Osteocyte (in vitro differentiated cells): ENCODE results near the gene XPA. TPM values are rescaled to one million over a fixed set of nuclear protein-coding genes. Genes with fewer than 3 reads are reported as not detected.
"Not testable (repeated sequence)": the region's sequence is repeated elsewhere in the genome, so short reads cannot be mapped to it uniquely, and the experiment has no call there.

ENCODE experiments used
- DNase-seq: peaks from one replicate; pipeline ENCODE4 v3.0.0; 2021; ENCODE audit warnings: mixed read lengths; ENCODE audit not compliant: unreplicated experiment; ENCODE audit errors: extremely low spot score
- H3K27ac Mint-ChIP-seq: one replicate; pipeline ENCODE4 v1.8.0; 2021; ENCODE audit warnings: mild to moderate bottlenecking, mixed read lengths; ENCODE audit not compliant: unreplicated experiment
- H3K27me3 Mint-ChIP-seq: one replicate; pipeline ENCODE4 v1.8.0; 2021; ENCODE audit warnings: mixed read lengths; ENCODE audit not compliant: unreplicated experiment
- H3K36me3 Mint-ChIP-seq: one replicate; pipeline ENCODE4 v1.8.0; 2021; ENCODE audit warnings: mixed read lengths; ENCODE audit not compliant: unreplicated experiment
- H3K4me1 Mint-ChIP-seq: one replicate; pipeline ENCODE4 v1.8.0; 2021; ENCODE audit warnings: mixed read lengths; ENCODE audit not compliant: unreplicated experiment
- H3K4me3 Mint-ChIP-seq: one replicate; pipeline ENCODE4 v1.8.0; 2021; ENCODE audit warnings: mild to moderate bottlenecking, moderate library complexity, mixed read lengths; ENCODE audit not compliant: unreplicated experiment
- H3K9me3 Mint-ChIP-seq: one replicate; pipeline ENCODE4 v1.8.0; 2021; ENCODE audit warnings: mixed read lengths; ENCODE audit not compliant: unreplicated experiment
- CTCF ChIP-seq: fragments of 200-600 bp; sonication (generic); IDR thresholded peaks from 2 replicates; pipeline ENCODE4 v1.5.0; 2021; ENCODE audit warnings: antibody characterized with exemption, mild to moderate bottlenecking, moderate library complexity
- total RNA-seq: library from RNA; stranded (reverse); gene quantifications from 2 replicates; pipeline ENCODE4 v1.2.1, GENCODE V29; 2021

Gene XPA
- total RNA-seq, 1 donor from 2014 or later, result 10.1 TPM

- no peak for TF ChIP-seq CTCF
- Mint-ChIP-seq H3K27ac (no peak overlapping the region), H3K4me1 (peaks cover 8% of the 10 kb centered on the region), H3K27me3 (peaks cover 31% of the 10 kb centered on the region), H3K4me3 (no peak overlapping the region), H3K9me3 (no peaks in the 10 kb centered on the region), H3K36me3 (no peaks in the 10 kb centered on the region)
- no peak for DNase-seq
These were observed 6.6 kb upstream of the XPA start for GRCh38 chr9:97703437-97704344.

GRCh38 chr9:97699824-97700223 is 2.7 kb upstream of the XPA start:
- DNase-seq, H3K27me3 Mint-ChIP-seq, H3K4me3 Mint-ChIP-seq, H3K36me3 Mint-ChIP-seq, H3K9me3 Mint-ChIP-seq, H3K27ac Mint-ChIP-seq: not testable (repeated sequence)
- peaks cover 30% of the 10 kb centered on the region for H3K4me1 Mint-ChIP-seq

- not testable (repeated sequence) for H3K36me3 Mint-ChIP-seq, H3K27me3 Mint-ChIP-seq, H3K4me3 Mint-ChIP-seq, DNase-seq, H3K27ac Mint-ChIP-seq, H3K9me3 Mint-ChIP-seq
- peaks cover 35% of the 10 kb centered on the region for H3K4me1 Mint-ChIP-seq
These were observed 2.1 kb upstream of the XPA start for GRCh38 chr9:97699281-97699680.

- no peak for TF ChIP-seq CTCF
- no peaks in the 10 kb centered on the region for H3K36me3 Mint-ChIP-seq
- no peaks in the 10 kb centered on the region for H3K9me3 Mint-ChIP-seq
- H3K27me3 Mint-ChIP-seq, result no peaks in the 10 kb centered on the region
- H3K4me1 Mint-ChIP-seq, result peaks cover 36% of the 10 kb centered on the region
- H3K4me3 Mint-ChIP-seq, result no peak overlapping the region
- no peak for DNase-seq
- H3K27ac Mint-ChIP-seq, result no peak overlapping the region
These were observed 1.7 kb upstream of the XPA start for GRCh38 chr9:97698865-97699264.

- peaks cover 35% of the 10 kb centered on the region for H3K4me1 Mint-ChIP-seq
- no peaks in the 10 kb centered on the region for H3K9me3 Mint-ChIP-seq
- H3K36me3 Mint-ChIP-seq, result no peaks in the 10 kb centered on the region
- no peak for DNase-seq
- H3K4me3 Mint-ChIP-seq, result peak overlapping the region; percentile 93
- H3K27me3 Mint-ChIP-seq, result no peaks in the 10 kb centered on the region
- TF ChIP-seq CTCF, result no peak
- H3K27ac Mint-ChIP-seq, result no peak overlapping the region
These were observed 697 bp upstream of the XPA start for GRCh38 chr9:97697837-97698236.

GRCh38 chr9:97695995-97696802 is 941 bp downstream of the XPA start:
- H3K36me3 Mint-ChIP-seq, result peaks cover 6% of the 10 kb centered on the region
- peak overlapping the region; percentile 94 for H3K27ac Mint-ChIP-seq
- H3K9me3 Mint-ChIP-seq, result no peaks in the 10 kb centered on the region
- no peak for DNase-seq
- peak overlapping the region; percentile 93 for H3K4me3 Mint-ChIP-seq
- H3K4me1 Mint-ChIP-seq, result peaks cover 35% of the 10 kb centered on the region
- no peak for TF ChIP-seq CTCF
- no peaks in the 10 kb centered on the region for H3K27me3 Mint-ChIP-seq
